ENCODE data around the gene EIF4A3. TPM values are rescaled to one million over a fixed set of nuclear protein-coding genes. Genes with fewer than 3 reads are reported as not detected.

EIF4A3 gene
- total and polyA plus RNA-seq, 4 donors, result 29.0 to 35.1 (median 33.4) TPM

DNA sequence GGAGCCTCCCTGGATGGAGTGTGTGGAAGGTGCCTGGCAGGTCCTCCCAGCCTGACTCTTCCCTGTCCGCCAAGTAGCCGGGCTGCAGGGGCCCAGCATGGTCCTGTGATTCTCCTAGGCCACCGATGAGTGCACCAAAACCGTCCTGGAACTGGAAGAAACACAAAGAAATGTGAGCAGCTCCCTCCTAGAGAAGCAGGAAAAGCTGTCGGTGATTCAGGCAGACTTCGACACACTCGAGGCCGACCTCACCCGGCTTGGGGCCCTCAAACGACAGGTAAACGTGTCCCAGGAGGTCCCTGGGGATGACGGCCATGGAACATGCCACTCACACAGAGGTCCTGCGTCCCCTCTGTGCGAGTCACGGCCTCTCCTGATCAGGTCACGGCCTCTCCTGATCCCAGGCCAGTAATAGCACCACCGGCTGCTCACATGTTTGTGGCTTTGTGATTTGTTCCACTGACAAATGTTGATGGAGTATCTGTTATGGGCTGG, 49.8 kb downstream of the EIF4A3 start:
- Histone ChIP-seq H3K4me3 (ENCODE audit: low read depth in 1 of 3, low read length in 3 of 3) (no peak overlapping the region), H3K9ac (ENCODE audit: low read depth in 1 of 2, low read length in 2 of 2) (no peak overlapping the region), H3K27ac (ENCODE audit: low read depth in 1 of 2, low read length in 2 of 2) (no peak overlapping the region), H3K27me3 (ENCODE audit: control insufficient read depth in 4 of 4, insufficient read depth in 4 of 4, low read length in 3 of 4) (no peaks in the 10 kb centered on the region), H3K4me1 (ENCODE audit: control insufficient read depth in 4 of 4, insufficient read depth in 4 of 4, low read length in 3 of 4) (peaks cover 0 to 12% (median 8%) of the 10 kb centered on the region in 4 donors), H3K36me3 (ENCODE audit: control insufficient read depth in 4 of 4, insufficient read depth in 3 of 4, low read depth in 1 of 4, low read length in 3 of 4) (no peaks in the 10 kb centered on the region), H3K9me3 (ENCODE audit: control insufficient read depth in 4 of 4, low read length in 3 of 4) (no peaks in the 10 kb centered on the region)
- DNase-seq (ENCODE audit: low spot score), result no peak
- TF ChIP-seq, protein P1, sequence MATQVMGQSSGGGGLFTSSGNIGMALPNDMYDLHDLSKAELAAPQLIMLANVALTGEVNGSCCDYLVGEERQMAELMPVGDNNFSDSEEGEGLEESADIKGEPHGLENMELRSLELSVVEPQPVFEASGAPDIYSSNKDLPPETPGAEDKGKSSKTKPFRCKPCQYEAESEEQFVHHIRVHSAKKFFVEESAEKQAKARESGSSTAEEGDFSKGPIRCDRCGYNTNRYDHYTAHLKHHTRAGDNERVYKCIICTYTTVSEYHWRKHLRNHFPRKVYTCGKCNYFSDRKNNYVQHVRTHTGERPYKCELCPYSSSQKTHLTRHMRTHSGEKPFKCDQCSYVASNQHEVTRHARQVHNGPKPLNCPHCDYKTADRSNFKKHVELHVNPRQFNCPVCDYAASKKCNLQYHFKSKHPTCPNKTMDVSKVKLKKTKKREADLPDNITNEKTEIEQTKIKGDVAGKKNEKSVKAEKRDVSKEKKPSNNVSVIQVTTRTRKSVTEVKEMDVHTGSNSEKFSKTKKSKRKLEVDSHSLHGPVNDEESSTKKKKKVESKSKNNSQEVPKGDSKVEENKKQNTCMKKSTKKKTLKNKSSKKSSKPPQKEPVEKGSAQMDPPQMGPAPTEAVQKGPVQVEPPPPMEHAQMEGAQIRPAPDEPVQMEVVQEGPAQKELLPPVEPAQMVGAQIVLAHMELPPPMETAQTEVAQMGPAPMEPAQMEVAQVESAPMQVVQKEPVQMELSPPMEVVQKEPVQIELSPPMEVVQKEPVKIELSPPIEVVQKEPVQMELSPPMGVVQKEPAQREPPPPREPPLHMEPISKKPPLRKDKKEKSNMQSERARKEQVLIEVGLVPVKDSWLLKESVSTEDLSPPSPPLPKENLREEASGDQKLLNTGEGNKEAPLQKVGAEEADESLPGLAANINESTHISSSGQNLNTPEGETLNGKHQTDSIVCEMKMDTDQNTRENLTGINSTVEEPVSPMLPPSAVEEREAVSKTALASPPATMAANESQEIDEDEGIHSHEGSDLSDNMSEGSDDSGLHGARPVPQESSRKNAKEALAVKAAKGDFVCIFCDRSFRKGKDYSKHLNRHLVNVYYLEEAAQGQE (IDR thresholded peaks at IDR 0.05), result no peak
- TF ChIP-seq HNF4G (IDR thresholded peaks at IDR 0.05) (no peak), FOXA1 (IDR thresholded peaks at IDR 0.05) (no peak), RAD21 (IDR thresholded peaks at IDR 0.05) (no peak), RXRA (IDR thresholded peaks at IDR 0.05) (no peak), SP1 (IDR thresholded peaks at IDR 0.05) (no peak), HNF4A (conservative IDR thresholded peaks at IDR 0.05) (no peak), FOXA2 (IDR thresholded peaks at IDR 0.05) (no peak), EGR1 (IDR thresholded peaks at IDR 0.05; ENCODE audit: low read depth in 2 of 2) (no peak), JUND (IDR thresholded peaks at IDR 0.05) (no peak), TAF1 (conservative IDR thresholded peaks at IDR 0.05) (no peak)
- TF ChIP-seq, protein P2, sequence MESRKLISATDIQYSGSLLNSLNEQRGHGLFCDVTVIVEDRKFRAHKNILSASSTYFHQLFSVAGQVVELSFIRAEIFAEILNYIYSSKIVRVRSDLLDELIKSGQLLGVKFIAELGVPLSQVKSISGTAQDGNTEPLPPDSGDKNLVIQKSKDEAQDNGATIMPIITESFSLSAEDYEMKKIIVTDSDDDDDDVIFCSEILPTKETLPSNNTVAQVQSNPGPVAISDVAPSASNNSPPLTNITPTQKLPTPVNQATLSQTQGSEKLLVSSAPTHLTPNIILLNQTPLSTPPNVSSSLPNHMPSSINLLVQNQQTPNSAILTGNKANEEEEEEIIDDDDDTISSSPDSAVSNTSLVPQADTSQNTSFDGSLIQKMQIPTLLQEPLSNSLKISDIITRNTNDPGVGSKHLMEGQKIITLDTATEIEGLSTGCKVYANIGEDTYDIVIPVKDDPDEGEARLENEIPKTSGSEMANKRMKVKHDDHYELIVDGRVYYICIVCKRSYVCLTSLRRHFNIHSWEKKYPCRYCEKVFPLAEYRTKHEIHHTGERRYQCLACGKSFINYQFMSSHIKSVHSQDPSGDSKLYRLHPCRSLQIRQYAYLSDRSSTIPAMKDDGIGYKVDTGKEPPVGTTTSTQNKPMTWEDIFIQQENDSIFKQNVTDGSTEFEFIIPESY (IDR thresholded peaks at IDR 0.05), result no peak
- TF ChIP-seq, protein P3, sequence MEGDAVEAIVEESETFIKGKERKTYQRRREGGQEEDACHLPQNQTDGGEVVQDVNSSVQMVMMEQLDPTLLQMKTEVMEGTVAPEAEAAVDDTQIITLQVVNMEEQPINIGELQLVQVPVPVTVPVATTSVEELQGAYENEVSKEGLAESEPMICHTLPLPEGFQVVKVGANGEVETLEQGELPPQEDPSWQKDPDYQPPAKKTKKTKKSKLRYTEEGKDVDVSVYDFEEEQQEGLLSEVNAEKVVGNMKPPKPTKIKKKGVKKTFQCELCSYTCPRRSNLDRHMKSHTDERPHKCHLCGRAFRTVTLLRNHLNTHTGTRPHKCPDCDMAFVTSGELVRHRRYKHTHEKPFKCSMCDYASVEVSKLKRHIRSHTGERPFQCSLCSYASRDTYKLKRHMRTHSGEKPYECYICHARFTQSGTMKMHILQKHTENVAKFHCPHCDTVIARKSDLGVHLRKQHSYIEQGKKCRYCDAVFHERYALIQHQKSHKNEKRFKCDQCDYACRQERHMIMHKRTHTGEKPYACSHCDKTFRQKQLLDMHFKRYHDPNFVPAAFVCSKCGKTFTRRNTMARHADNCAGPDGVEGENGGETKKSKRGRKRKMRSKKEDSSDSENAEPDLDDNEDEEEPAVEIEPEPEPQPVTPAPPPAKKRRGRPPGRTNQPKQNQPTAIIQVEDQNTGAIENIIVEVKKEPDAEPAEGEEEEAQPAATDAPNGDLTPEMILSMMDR (IDR thresholded peaks at IDR 0.05; ENCODE audit: low read depth, low read length, missing input control), result no peak
- TF ChIP-seq, protein P4, sequence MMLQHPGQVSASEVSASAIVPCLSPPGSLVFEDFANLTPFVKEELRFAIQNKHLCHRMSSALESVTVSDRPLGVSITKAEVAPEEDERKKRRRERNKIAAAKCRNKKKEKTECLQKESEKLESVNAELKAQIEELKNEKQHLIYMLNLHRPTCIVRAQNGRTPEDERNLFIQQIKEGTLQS (IDR thresholded peaks at IDR 0.05), result no peak
- TF ChIP-seq, protein P5, sequence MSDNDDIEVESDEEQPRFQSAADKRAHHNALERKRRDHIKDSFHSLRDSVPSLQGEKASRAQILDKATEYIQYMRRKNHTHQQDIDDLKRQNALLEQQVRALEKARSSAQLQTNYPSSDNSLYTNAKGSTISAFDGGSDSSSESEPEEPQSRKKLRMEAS (IDR thresholded peaks at IDR 0.05), result no peak
- 94% methylated on average over 17 of the region's 17 CpGs for WGBS

DNA sequence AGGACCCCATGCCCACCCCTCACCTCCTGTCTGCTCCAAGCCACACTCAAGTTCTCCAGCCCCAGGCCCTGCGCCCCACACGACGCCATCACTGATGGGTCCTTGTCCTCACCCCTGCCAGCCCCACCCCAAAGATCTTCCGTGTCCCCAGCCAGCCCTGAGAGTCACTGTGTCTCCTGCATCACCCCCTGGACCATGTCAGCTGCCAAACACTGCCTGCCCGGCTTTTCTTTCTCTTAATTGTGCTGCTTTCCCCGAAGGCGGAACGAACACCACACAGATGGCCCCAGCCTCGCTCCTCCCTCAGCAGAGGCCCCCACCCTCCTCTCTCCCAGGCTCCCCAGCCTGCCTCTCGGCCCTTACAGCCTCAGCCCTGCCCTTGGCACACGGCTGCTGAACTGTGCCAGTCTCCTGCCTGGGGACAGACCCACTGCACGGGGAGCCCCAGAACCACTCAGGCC, 50.3 kb downstream of the EIF4A3 start:
- Histone ChIP-seq H3K36me3 (ENCODE audit: control insufficient read depth in 4 of 4, insufficient read depth in 3 of 4, low read depth in 1 of 4, low read length in 3 of 4) (no peaks in the 10 kb centered on the region), H3K4me1 (ENCODE audit: control insufficient read depth in 4 of 4, insufficient read depth in 4 of 4, low read length in 3 of 4) (peaks cover 0 to 6% (median 3%) of the 10 kb centered on the region in 4 donors), H3K27ac (ENCODE audit: low read depth in 1 of 2, low read length in 2 of 2) (no peak overlapping the region), H3K27me3 (ENCODE audit: control insufficient read depth in 4 of 4, insufficient read depth in 4 of 4, low read length in 3 of 4) (no peaks in the 10 kb centered on the region), H3K9me3 (ENCODE audit: control insufficient read depth in 4 of 4, low read length in 3 of 4) (no peaks in the 10 kb centered on the region), H3K9ac (ENCODE audit: low read depth in 1 of 2, low read length in 2 of 2) (no peak overlapping the region), H3K4me3 (ENCODE audit: low read depth in 1 of 3, low read length in 3 of 3) (no peak overlapping the region)
- no peak for DNase-seq (ENCODE audit: low spot score)
- 90% methylated on average over 12 of the region's 12 CpGs for WGBS
- TF ChIP-seq HNF4A (conservative IDR thresholded peaks at IDR 0.05) (no peak), RXRA (IDR thresholded peaks at IDR 0.05) (no peak), RAD21 (IDR thresholded peaks at IDR 0.05) (no peak)
- TF ChIP-seq, protein P5 (IDR thresholded peaks at IDR 0.05), result no peak

All from liver (tissue), 9 donors.